Type B pancreatic cell (in vitro differentiated cells): Measurements from ENCODE around the gene DGCR8. TPM values are rescaled to one million over a fixed set of nuclear protein-coding genes. Genes with fewer than 3 reads are reported as not detected.

Experiments used
- DNase-seq: peaks from one replicate; pipeline ENCODE4 v3.0.0; 2021; ENCODE audit warnings: mixed read lengths; ENCODE audit not compliant: unreplicated experiment; ENCODE audit errors: extremely low spot score
- H3K27ac Mint-ChIP-seq: 2 replicates; pipeline ENCODE4 v1.8.0; 2021; ENCODE audit warnings: mild to moderate bottlenecking, mixed read lengths
- H3K27me3 Mint-ChIP-seq: 2 replicates; pipeline ENCODE4 v1.8.0; 2021; ENCODE audit warnings: mixed read lengths
- H3K36me3 Mint-ChIP-seq: 2 replicates; pipeline ENCODE4 v1.8.0; 2021; ENCODE audit warnings: mixed read lengths
- H3K4me1 Mint-ChIP-seq: one replicate; pipeline ENCODE4 v1.8.0; 2021; ENCODE audit warnings: mixed read lengths; ENCODE audit not compliant: unreplicated experiment
- H3K4me3 Mint-ChIP-seq: 2 replicates; pipeline ENCODE4 v1.8.0; 2021; ENCODE audit warnings: mild to moderate bottlenecking, mixed read lengths
- H3K9me3 Mint-ChIP-seq: 2 replicates; pipeline ENCODE4 v1.8.0; 2021; ENCODE audit warnings: mixed read lengths
- CTCF ChIP-seq: fragments of 200-600 bp; sonication (generic); conservative IDR thresholded peaks from 2 replicates; pipeline ENCODE4 v1.5.0; 2021; ENCODE audit warnings: antibody characterized with exemption, mild to moderate bottlenecking
- total RNA-seq: library from RNA; stranded (reverse); gene quantifications from 2 replicates; pipeline ENCODE4 v1.2.1, GENCODE V29; 2021; ENCODE audit warnings: low replicate concordance

DGCR8 gene
- total RNA-seq, 1 donor from 2014 or later: 61.3 TPM

DNA sequence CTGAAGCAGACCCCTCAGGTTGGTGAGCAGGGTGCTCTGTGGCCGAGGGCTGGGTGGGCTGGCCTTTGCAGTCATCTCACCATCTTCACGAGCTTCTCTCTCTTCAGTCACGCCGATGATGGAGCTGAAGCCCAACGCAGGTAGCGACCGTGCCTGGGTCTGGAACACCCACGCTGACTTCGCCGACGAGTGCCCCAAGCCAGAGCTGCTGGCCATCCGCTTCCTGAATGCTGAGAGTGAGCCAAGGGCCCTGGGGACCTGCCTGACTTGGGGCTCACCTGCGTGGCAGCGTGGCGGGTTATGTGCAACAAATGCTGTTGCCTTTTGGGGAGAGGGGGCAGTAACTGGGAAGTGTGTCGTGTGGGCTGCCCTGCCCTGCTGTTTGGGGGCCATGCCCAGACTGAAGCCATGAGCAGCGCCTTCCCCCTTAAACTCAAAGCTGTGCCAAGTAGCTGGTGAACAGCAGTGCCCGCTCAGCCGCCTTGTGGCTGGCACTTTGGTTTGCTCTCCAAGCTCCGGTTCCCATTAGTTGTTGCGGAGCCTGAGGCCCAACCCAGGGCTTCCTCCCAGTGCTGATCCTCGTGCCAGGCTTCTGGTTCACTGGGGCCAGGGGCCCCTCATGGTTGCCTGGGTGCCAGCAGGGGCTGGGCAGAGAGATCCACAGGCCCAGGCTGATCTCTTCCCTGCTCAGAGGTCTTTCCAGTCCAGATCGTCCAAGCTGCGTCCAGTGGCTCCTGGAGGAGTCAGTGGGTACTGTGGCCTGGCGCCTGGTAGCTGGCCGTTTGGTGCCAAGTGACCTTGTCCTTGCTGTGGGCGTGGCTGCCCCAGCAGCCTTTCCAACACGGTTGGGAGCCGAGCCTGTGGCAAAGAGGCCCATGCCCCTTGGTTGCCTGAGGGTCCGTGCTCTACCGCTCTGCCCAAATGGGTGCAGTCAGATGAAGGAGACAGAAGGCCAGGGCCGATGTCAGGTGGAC, 45.4 kb downstream of the DGCR8 start:
- Mint-ChIP-seq H3K27me3 (no peaks in the 10 kb centered on the region), H3K9me3 (no peaks in the 10 kb centered on the region), H3K4me3 (no peak overlapping the region), H3K27ac (no peak overlapping the region), H3K4me1 (no peaks in the 10 kb centered on the region), H3K36me3 (no peaks in the 10 kb centered on the region)
- no peak for TF ChIP-seq CTCF
- DNase-seq: no peak

DNA sequence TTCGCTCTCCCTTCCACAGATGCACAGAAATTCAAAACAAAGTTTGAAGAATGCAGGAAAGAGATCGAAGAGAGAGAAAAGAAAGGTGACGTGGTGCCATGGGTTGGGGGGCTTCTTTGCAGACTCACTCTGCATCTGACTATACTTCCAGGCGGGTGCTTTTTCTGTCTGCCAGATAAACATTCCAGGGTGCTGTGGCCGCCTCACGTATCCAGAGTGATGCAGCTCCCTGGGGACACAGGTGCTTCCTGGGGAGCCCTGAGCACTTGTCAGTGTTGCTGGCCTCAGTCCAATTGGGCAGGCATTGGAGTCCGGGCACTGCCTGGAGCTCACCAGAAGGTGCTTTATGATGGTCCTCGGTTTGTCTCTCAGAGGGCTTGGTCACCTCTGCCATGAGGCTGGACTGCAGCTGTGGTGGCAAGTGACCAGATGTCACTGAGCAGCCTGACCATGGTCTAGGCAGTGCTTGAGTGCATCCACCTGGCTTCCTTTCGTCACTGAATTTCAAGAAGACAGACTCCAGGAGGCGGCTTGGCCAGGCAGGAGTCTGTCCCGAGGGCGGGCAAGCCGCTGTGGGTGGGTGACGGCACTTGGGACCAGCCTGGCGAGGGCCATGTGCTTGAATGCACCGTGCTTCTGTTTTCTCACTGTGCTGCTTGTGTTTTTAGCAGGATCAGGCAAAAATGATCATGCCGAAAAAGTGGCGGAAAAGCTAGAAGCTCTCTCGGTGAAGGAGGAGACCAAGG, 46.4 kb downstream of the DGCR8 start:
- Mint-ChIP-seq H3K36me3 (no peaks in the 10 kb centered on the region), H3K27ac (no peak overlapping the region), H3K4me3 (no peak overlapping the region)

DNA sequence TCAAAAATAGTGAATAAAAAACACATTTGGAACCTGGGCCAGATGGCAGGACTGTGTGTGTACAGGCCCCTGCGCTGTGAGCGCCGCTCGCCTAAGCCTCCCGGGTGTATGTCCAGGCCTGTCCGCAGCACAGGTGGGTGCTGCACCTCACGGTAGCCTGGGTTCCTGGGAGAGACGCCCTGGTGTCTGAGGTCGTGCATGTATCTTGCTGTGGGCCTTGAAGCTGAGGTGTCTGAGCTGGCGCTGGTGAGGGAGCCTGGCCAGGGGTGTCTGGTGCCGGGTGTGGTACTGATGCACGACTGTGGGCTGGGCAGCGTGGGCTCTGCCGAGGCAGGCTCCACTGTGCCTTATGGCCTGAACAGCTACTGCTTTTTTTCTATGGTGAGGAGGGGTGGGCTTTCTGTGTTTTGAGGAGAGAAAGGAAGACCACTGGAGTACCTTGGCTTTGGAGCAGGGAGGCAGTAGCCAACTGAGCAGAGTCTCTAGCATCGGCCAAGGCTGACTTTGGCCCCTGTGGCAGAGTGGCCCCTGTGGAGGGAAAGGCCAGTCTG, 47.4 kb downstream of the DGCR8 start:
- TF ChIP-seq CTCF: no peak
- Mint-ChIP-seq H3K27ac (no peak overlapping the region), H3K9me3 (no peaks in the 10 kb centered on the region), H3K27me3 (no peaks in the 10 kb centered on the region), H3K4me3 (no peak overlapping the region), H3K4me1 (no peaks in the 10 kb centered on the region), H3K36me3 (no peaks in the 10 kb centered on the region)
- DNase-seq: no peak

More for the DNA sequence above, 46.4 kb downstream of the DGCR8 start:
- Mint-ChIP-seq H3K27me3 (no peaks in the 10 kb centered on the region), H3K4me1 (no peaks in the 10 kb centered on the region), H3K9me3 (no peaks in the 10 kb centered on the region)
- TF ChIP-seq CTCF: no peak
- no peak for DNase-seq

DNA sequence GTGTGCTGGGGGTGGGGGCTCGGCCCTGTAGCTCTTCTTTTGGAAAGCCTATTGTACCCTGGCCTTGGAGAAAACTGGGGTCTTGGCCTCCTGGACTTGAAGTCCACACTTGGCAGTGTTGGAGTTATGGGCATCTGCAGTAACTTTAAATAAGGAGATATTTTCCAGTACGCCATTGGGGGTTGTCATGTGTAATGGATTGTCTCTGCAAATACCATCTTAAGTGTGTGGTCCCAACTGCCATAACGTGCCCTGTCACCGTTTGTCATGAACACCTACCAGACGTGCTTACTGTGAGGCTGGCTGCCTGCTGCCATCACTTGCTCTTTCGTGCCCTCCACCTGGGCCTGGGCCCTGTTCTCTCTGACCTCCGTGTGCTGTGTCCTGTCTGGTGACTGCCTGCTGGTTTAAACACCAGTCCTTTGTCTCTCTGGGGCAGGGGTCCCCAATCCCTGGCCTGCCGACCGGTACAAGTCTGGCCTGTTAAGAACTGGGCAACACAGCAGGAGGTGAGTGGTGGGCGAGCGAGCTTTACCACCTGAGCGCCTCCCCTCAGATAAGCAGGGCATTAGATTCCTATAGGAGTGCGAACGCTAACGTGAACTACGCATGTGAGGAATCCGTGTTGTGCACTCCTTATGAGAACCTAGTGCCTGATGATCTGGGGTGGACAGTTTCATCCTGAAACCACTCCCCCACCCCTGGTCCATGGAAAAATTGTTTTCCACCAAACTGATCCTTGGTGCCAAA, 48.0 kb downstream of the DGCR8 start:
- no peaks in the 10 kb centered on the region for H3K9me3 Mint-ChIP-seq
- no peaks in the 10 kb centered on the region for H3K36me3 Mint-ChIP-seq
- no peak overlapping the region for H3K27ac Mint-ChIP-seq
- H3K4me1 Mint-ChIP-seq: no peaks in the 10 kb centered on the region
- H3K27me3 Mint-ChIP-seq: no peaks in the 10 kb centered on the region
- TF ChIP-seq CTCF: no peak
- H3K4me3 Mint-ChIP-seq: no peak overlapping the region
- DNase-seq: no peak

- Mint-ChIP-seq H3K9me3 (no peaks in the 10 kb centered on the region), H3K27me3 (no peaks in the 10 kb centered on the region), H3K27ac (peak overlapping the region; percentile 3), H3K4me3 (no peak overlapping the region), H3K4me1 (no peaks in the 10 kb centered on the region), H3K36me3 (no peaks in the 10 kb centered on the region)
- no peak for DNase-seq
- no peak for TF ChIP-seq CTCF
Observed at GRCh38 chr22:20128619-20128901, 48.5 kb downstream of the DGCR8 start.
